SK-N-MC (cell line): ENCODE results near the gene NTN3.

ENCODE experiments used
- EZH2 ChIP-seq: fragments of 200-600 bp; sonication (generic); IDR thresholded peaks from one replicate; pipeline ENCODE4 v1.6.1; 2017; ENCODE audit warnings: antibody characterized with exemption
- FOXP2 ChIP-seq: optimal IDR thresholded peaks from 2 replicates; pipeline ENCODE3; 2011; ENCODE audit warnings: mild to moderate bottlenecking, moderate library complexity; ENCODE audit not compliant: insufficient read depth; ENCODE audit errors: extremely low read length, control extremely low read depth
- POLR2AphosphoS5 ChIP-seq: IDR thresholded peaks from 2 replicates; pipeline ENCODE4 v1.6.1; 2012; ENCODE audit warnings: mild to moderate bottlenecking, low read depth, low read length, borderline replicate concordance

- TF ChIP-seq POLR2AphosphoS5 (peak; percentile 68; the same call in 1 of the 2 replicates), EZH2 (no peak), FOXP2 (no peak)
Measured at GRCh38 chr16:2520097-2520783, 49.1 kb downstream of the NTN3 start, which contains the start of gene AMDHD2.
